ENCODE results near the gene LGR6.

DNA sequence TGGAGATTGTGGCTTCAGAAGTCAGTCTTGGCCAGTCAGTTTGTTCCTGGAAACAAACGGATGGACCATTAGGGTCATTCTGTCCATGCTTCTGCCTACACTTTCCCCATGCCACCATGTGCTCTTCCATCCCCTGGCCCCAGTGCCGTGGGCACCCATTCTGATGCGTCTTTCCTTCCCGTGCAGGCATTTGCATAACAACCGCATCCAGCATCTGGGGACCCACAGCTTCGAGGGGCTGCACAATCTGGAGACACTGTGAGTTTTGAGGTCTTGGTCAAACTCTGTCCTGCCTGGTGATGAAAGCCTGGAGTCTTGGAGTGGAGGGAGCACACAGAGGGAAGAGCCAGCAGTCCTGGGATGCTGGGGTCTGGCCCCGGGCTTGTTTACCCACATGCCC, 87.0 kb downstream of the LGR6 start:
- TF ChIP-seq TAF1 (IDR thresholded peaks at IDR 0.05; ENCODE audit: borderline replicate concordance, insufficient read depth, low read length) (no peak), SIN3A (IDR thresholded peaks at IDR 0.05; ENCODE audit: borderline replicate concordance, insufficient read depth, low read length) (no peak)

Measured in PFSK-1 (cell line).